ENCODE measurements around the gene BUB1. TPM values are rescaled to one million over a fixed set of nuclear protein-coding genes. Genes with fewer than 3 reads are reported as not detected.
"Not testable (repeated sequence)": the region's sequence is repeated elsewhere in the genome, so short reads cannot be mapped to it uniquely, and the experiment has no call there.

BUB1 gene
- total RNA-seq, 1 donor from 2014 or later: 4.8 TPM

GRCh38 chr2:110702514-110703380 lies 24.9 kb upstream of the BUB1 start:
- H3K9me3 ChIP-seq: no peaks in the 10 kb centered on the region
- no peak overlapping the region for H3K27ac ChIP-seq
- no peak for TF ChIP-seq CTCF (IDR thresholded peaks at IDR 0.05)
- H3K4me3 ChIP-seq: no peak overlapping the region
- no peaks in the 10 kb centered on the region for H3K36me3 ChIP-seq
- no peak for DNase-seq
- ATAC-seq: no peak
- intact Hi-C loops (cut with DNase I): no loop called here
- H3K4me1 ChIP-seq: no peaks in the 10 kb centered on the region
- H3K27me3 ChIP-seq (ENCODE audit: low read depth): no peaks in the 10 kb centered on the region

GRCh38 chr2:110698253-110698652 lies 20.4 kb upstream of the BUB1 start:
- DNase-seq; H3K27me3 ChIP-seq (ENCODE audit: low read depth); H3K4me3 ChIP-seq; intact Hi-C loops (cut with DNase I); H3K27ac ChIP-seq; H3K9me3 ChIP-seq; ATAC-seq; H3K36me3 ChIP-seq; H3K4me1 ChIP-seq: not testable (repeated sequence)

- H3K27me3 ChIP-seq (ENCODE audit: low read depth); ATAC-seq; H3K4me3 ChIP-seq; H3K4me1 ChIP-seq; H3K9me3 ChIP-seq; DNase-seq; intact Hi-C loops (cut with DNase I); H3K27ac ChIP-seq; H3K36me3 ChIP-seq: not testable (repeated sequence)
Observed at GRCh38 chr2:110695146-110695898, 17.5 kb upstream of the BUB1 start.

GRCh38 chr2:110691612-110692258 lies 13.9 kb upstream of the BUB1 start:
- intact Hi-C loops (cut with DNase I): no loop called here
- no peaks in the 10 kb centered on the region for H3K4me1 ChIP-seq
- peaks cover 6% of the 10 kb centered on the region for H3K9me3 ChIP-seq
- H3K27me3 ChIP-seq (ENCODE audit: low read depth): no peaks in the 10 kb centered on the region
- H3K4me3 ChIP-seq: no peak overlapping the region
- ATAC-seq (no peak), DNase-seq (no peak)
- no peaks in the 10 kb centered on the region for H3K36me3 ChIP-seq
- TF ChIP-seq CTCF (IDR thresholded peaks at IDR 0.05): no peak
- H3K27ac ChIP-seq: no peak overlapping the region

GRCh38 chr2:110690083-110690965 lies 12.5 kb upstream of the BUB1 start:
- Histone ChIP-seq H3K36me3 (no peaks in the 10 kb centered on the region), H3K27me3 (ENCODE audit: low read depth) (no peaks in the 10 kb centered on the region), H3K9me3 (peaks cover 6% of the 10 kb centered on the region), H3K27ac (no peak overlapping the region), H3K4me1 (no peaks in the 10 kb centered on the region), H3K4me3 (no peak overlapping the region)
- no peak for TF ChIP-seq CTCF (IDR thresholded peaks at IDR 0.05)
- ATAC-seq (no peak), DNase-seq (no peak)
- intact Hi-C loops (cut with DNase I): no loop called here

- no peaks in the 10 kb centered on the region for H3K27me3 ChIP-seq (ENCODE audit: low read depth)
- no peak for TF ChIP-seq CTCF (IDR thresholded peaks at IDR 0.05)
- no peaks in the 10 kb centered on the region for H3K4me1 ChIP-seq
- no peak overlapping the region for H3K27ac ChIP-seq
- peaks cover 6% of the 10 kb centered on the region for H3K9me3 ChIP-seq
- DNase-seq (no peak), ATAC-seq (no peak)
- no peaks in the 10 kb centered on the region for H3K36me3 ChIP-seq
- no peak overlapping the region for H3K4me3 ChIP-seq
- intact Hi-C loops (cut with DNase I): no loop called here
Observed at GRCh38 chr2:110688594-110689091, 10.8 kb upstream of the BUB1 start.

GRCh38 chr2:110687775-110688484 lies 10.1 kb upstream of the BUB1 start:
- H3K9me3 ChIP-seq; H3K36me3 ChIP-seq; ATAC-seq; H3K27me3 ChIP-seq (ENCODE audit: low read depth); H3K4me3 ChIP-seq; DNase-seq; intact Hi-C loops (cut with DNase I); H3K4me1 ChIP-seq; H3K27ac ChIP-seq: not testable (repeated sequence)
